Ishikawa (cell line): ENCODE data around the gene BPTF.

Experiments used
- CEBPB ChIP-seq: IDR thresholded peaks from 2 replicates; pipeline ENCODE4 v1.6.1; 2012
- EGR1 ChIP-seq: IDR thresholded peaks from 2 replicates; pipeline ENCODE4 v1.6.1; 2012
- RAD21 ChIP-seq: IDR thresholded peaks from 2 replicates; pipeline ENCODE4 v1.6.1; 2012; ENCODE audit warnings: low read depth
- YY1 ChIP-seq: IDR thresholded peaks from 2 replicates; pipeline ENCODE4 v1.6.1; 2012; ENCODE audit warnings: low read depth
- TF ChIP-seq, protein P1 (sequence below): IDR thresholded peaks from 2 replicates; pipeline ENCODE4 v1.6.1; 2012
- TF ChIP-seq, protein P2 (sequence below): IDR thresholded peaks from 2 replicates; pipeline ENCODE4 v1.6.1; 2012; ENCODE audit warnings: low read depth, mild to moderate bottlenecking

DNA sequence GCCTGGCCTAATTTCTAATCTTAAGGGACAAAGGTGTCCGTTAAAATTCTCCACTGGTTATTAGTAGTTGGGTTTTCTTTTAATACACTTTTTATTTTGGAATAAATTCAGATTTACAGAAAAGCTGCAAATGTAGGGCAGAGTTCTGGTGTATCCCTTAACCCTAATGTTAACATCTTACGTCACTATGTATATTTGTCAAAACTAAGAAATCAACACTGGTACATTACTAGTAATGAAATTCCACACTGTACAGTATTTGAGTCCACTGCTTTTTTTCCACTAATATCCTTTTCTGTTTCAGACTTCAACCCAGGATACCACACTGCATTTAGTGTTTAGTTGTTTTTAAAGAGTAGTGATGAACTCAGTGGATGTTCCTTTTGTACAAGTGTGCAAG lies 191.5 kb downstream of the BPTF start:
- TF ChIP-seq, protein P1, sequence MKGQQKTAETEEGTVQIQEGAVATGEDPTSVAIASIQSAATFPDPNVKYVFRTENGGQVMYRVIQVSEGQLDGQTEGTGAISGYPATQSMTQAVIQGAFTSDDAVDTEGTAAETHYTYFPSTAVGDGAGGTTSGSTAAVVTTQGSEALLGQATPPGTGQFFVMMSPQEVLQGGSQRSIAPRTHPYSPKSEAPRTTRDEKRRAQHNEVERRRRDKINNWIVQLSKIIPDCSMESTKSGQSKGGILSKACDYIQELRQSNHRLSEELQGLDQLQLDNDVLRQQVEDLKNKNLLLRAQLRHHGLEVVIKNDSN: no peak
- TF ChIP-seq, protein P2, sequence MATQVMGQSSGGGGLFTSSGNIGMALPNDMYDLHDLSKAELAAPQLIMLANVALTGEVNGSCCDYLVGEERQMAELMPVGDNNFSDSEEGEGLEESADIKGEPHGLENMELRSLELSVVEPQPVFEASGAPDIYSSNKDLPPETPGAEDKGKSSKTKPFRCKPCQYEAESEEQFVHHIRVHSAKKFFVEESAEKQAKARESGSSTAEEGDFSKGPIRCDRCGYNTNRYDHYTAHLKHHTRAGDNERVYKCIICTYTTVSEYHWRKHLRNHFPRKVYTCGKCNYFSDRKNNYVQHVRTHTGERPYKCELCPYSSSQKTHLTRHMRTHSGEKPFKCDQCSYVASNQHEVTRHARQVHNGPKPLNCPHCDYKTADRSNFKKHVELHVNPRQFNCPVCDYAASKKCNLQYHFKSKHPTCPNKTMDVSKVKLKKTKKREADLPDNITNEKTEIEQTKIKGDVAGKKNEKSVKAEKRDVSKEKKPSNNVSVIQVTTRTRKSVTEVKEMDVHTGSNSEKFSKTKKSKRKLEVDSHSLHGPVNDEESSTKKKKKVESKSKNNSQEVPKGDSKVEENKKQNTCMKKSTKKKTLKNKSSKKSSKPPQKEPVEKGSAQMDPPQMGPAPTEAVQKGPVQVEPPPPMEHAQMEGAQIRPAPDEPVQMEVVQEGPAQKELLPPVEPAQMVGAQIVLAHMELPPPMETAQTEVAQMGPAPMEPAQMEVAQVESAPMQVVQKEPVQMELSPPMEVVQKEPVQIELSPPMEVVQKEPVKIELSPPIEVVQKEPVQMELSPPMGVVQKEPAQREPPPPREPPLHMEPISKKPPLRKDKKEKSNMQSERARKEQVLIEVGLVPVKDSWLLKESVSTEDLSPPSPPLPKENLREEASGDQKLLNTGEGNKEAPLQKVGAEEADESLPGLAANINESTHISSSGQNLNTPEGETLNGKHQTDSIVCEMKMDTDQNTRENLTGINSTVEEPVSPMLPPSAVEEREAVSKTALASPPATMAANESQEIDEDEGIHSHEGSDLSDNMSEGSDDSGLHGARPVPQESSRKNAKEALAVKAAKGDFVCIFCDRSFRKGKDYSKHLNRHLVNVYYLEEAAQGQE: no peak
- no peak for TF ChIP-seq RAD21
- no peak for TF ChIP-seq EGR1
- no peak for TF ChIP-seq YY1
- TF ChIP-seq CEBPB: no peak
